ENCODE data around the gene FILIP1L.

The FILIP1L gene

DNA sequence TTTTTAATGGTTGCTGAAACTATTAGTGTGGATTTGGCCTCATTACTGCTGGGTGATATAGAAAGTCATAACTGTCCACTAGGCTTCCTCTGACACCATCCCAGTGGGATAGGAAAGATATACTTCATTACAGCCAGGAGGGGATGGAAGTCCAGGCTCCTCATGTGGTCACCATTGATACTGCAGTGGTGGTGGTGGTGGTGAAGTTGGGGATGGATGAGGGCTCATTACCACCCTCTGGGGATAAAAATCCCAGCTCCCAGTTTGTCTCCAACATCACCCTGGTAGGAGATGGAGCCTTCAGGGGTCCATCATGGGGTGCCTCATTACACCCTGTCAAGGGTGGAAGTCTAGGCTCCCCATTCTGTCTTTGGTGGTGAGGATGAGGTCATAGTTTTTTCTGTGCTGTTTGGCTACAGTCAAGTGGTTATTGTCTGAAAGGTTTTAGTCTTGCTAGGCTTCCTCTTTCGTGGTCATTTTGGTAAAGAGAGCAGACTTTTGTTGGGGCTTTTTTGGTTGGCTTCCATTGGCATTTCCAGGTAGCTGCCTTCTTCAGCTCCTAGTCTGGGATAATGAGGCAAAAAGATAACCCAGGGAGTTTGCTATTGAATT is 30.1 kb upstream of the FILIP1L start:
- H2AFZ ChIP-seq (ENCODE audit: low read depth, low read length) = no peak overlapping the region
- H3K36me3 ChIP-seq (ENCODE audit: insufficient read depth, low read length) = no peaks in the 10 kb centered on the region
- no peaks in the 10 kb centered on the region for H3K4me1 ChIP-seq (ENCODE audit: insufficient read depth, low read length)
- no peak overlapping the region for H3K4me3 ChIP-seq (ENCODE audit: low read length)
- H3K27me3 ChIP-seq (ENCODE audit: insufficient read depth, low read length) = no peaks in the 10 kb centered on the region
- no peaks in the 10 kb centered on the region for H3K9me3 ChIP-seq (ENCODE audit: low read length)

DNA sequence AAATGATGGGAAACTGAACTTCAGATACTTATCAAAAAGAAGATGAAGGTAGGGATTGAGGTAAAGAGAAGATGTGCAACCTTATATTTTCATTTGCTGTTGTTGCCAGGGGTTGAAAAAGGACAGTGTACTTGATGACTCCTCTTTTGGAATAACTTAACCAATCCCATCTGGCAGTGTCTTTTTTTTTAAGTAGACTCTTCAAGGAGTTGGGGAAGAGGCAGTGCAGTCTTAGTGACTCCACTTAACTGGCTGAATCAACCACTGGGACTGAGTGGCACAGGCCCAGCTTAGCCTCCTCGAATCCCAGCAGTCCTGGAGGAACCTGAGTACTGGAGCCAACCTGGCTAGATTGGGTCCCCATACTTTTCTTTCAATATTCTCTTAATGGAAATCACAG is 27.3 kb upstream of the FILIP1L start:
- Histone ChIP-seq H3K4me1 (ENCODE audit: insufficient read depth, low read length) (no peaks in the 10 kb centered on the region), H3K9me3 (ENCODE audit: low read length) (no peaks in the 10 kb centered on the region), H3K36me3 (ENCODE audit: insufficient read depth, low read length) (no peaks in the 10 kb centered on the region), H3K27me3 (ENCODE audit: insufficient read depth, low read length) (no peaks in the 10 kb centered on the region), H3K4me3 (ENCODE audit: low read length) (no peak overlapping the region), H2AFZ (ENCODE audit: low read depth, low read length) (no peak overlapping the region)

GRCh38 chr3:100140976-100141375 is 26.7 kb upstream of the FILIP1L start:
- Histone ChIP-seq H3K4me3 (ENCODE audit: low read length) (no peak overlapping the region), H3K27me3 (ENCODE audit: insufficient read depth, low read length) (no peaks in the 10 kb centered on the region), H3K9me3 (ENCODE audit: low read length) (no peaks in the 10 kb centered on the region), H3K4me1 (ENCODE audit: insufficient read depth, low read length) (no peaks in the 10 kb centered on the region), H2AFZ (ENCODE audit: low read depth, low read length) (no peak overlapping the region), H3K36me3 (ENCODE audit: insufficient read depth, low read length) (no peaks in the 10 kb centered on the region)

DNA sequence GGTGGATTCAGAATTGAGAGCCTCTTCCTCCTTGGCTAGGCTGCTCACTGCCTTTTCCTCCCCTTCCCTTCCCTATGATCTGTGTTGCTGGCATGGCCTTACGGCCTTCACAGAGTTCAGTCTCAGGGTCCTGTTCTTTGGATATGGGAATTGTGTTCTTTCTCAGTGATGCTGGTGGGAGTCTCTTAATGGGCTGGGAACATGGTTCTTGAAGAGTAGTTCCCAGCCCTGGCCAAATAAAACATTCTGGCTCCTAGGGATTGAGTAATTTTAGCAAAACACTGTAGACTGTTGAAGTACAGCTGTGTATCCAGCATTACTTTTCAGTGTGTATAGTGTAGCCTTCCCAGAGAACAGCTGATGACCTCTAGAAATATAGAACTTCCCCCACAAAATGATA is 22.6 kb upstream of the FILIP1L start:
- H3K4me1 ChIP-seq (ENCODE audit: insufficient read depth, low read length) = no peaks in the 10 kb centered on the region
- H3K9me3 ChIP-seq (ENCODE audit: low read length) = no peaks in the 10 kb centered on the region
- no peaks in the 10 kb centered on the region for H3K27me3 ChIP-seq (ENCODE audit: insufficient read depth, low read length)
- no peaks in the 10 kb centered on the region for H3K36me3 ChIP-seq (ENCODE audit: insufficient read depth, low read length)
- no peak overlapping the region for H2AFZ ChIP-seq (ENCODE audit: low read depth, low read length)
- H3K4me3 ChIP-seq (ENCODE audit: low read length) = no peak overlapping the region

- Histone ChIP-seq H3K36me3 (ENCODE audit: insufficient read depth, low read length) (no peaks in the 10 kb centered on the region), H3K27me3 (ENCODE audit: insufficient read depth, low read length) (no peaks in the 10 kb centered on the region), H2AFZ (ENCODE audit: low read depth, low read length) (no peak overlapping the region), H3K4me1 (ENCODE audit: insufficient read depth, low read length) (no peaks in the 10 kb centered on the region), H3K9me3 (ENCODE audit: low read length) (no peaks in the 10 kb centered on the region), H3K4me3 (ENCODE audit: low read length) (no peak overlapping the region)
Observed at GRCh38 chr3:100131241-100131640, 16.9 kb upstream of the FILIP1L start.

- H3K27me3 ChIP-seq (ENCODE audit: insufficient read depth, low read length) = no peaks in the 10 kb centered on the region
- H3K36me3 ChIP-seq (ENCODE audit: insufficient read depth, low read length) = no peaks in the 10 kb centered on the region
- H3K4me3 ChIP-seq (ENCODE audit: low read length) = no peak overlapping the region
- no peak overlapping the region for H2AFZ ChIP-seq (ENCODE audit: low read depth, low read length)
- no peaks in the 10 kb centered on the region for H3K9me3 ChIP-seq (ENCODE audit: low read length)
- no peaks in the 10 kb centered on the region for H3K4me1 ChIP-seq (ENCODE audit: insufficient read depth, low read length)
Observed at GRCh38 chr3:100129941-100130340, 15.6 kb upstream of the FILIP1L start.

GRCh38 chr3:100128565-100128964 is 14.3 kb upstream of the FILIP1L start:
- Histone ChIP-seq H3K27me3 (ENCODE audit: insufficient read depth, low read length) (no peaks in the 10 kb centered on the region), H3K36me3 (ENCODE audit: insufficient read depth, low read length) (no peaks in the 10 kb centered on the region), H3K4me3 (ENCODE audit: low read length) (no peak overlapping the region), H2AFZ (ENCODE audit: low read depth, low read length) (no peak overlapping the region), H3K9me3 (ENCODE audit: low read length) (no peaks in the 10 kb centered on the region), H3K4me1 (ENCODE audit: insufficient read depth, low read length) (peaks cover 3% of the 10 kb centered on the region)

DNA sequence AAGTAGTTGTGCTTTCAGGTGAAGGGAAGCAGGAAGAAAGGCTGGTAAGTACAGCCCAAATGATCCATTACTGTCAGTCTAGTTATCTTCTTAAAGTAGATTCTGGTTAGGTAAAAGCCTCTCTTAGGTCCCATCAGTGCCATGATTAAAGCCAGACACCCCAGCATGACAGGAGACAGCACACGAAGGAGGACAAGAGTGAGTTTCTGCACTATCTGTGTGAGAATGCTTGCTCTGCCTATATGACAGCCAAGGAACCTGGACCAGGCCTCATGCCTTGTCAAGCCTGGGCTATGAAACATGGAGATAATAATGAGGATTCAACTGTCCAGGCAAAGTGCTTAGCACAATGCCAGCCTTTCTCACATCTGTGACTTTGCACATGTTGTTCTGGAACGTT is 13.5 kb upstream of the FILIP1L start:
- H2AFZ ChIP-seq (ENCODE audit: low read depth, low read length) = no peak overlapping the region
- H3K9me3 ChIP-seq (ENCODE audit: low read length) = no peaks in the 10 kb centered on the region
- no peaks in the 10 kb centered on the region for H3K27me3 ChIP-seq (ENCODE audit: insufficient read depth, low read length)
- H3K4me3 ChIP-seq (ENCODE audit: low read length) = no peak overlapping the region
- no peaks in the 10 kb centered on the region for H3K36me3 ChIP-seq (ENCODE audit: insufficient read depth, low read length)
- peaks cover 6% of the 10 kb centered on the region for H3K4me1 ChIP-seq (ENCODE audit: insufficient read depth, low read length)

DNA sequence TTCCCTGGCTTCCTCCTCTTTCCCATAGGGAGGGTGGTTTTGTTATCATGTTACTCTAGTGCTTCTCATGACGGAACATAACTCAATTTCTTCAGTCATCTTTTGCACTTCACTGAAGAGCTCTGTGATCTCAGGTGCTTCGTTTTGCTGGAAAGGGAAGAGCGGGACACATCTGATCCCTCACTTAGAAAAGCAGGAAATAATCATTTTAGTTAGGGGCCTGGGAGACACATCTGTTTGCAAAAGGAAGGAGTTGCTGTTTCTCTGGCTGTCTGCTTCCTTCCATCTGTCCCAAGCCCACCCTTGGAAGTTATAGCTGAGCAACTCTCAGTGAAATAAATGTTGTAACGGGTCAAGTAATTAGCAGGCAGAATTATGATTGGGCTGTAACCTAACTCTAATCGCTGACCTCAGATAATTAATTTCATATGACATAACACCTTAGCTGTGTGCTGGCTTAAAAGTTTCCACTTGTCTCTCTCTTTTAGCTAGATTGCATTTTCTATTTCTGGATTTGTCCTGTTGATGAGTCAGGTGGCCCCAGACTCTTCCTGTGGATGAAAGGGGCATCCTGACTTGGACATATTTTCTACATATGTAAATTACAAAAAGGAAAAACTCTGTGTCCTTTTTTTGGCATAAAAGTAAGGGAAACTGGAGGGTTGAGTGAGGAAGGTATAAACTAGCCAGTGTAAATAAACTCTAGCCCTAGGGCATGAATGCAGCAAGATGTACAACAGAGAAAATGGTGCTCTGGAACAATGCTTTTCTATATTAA is 11.0 kb upstream of the FILIP1L start:
- Histone ChIP-seq H3K27me3 (ENCODE audit: insufficient read depth, low read length) (no peaks in the 10 kb centered on the region), H3K36me3 (ENCODE audit: insufficient read depth, low read length) (no peaks in the 10 kb centered on the region), H3K9me3 (ENCODE audit: low read length) (no peaks in the 10 kb centered on the region), H2AFZ (ENCODE audit: low read depth, low read length) (no peak overlapping the region), H3K4me3 (ENCODE audit: low read length) (no peak overlapping the region), H3K4me1 (ENCODE audit: insufficient read depth, low read length) (peaks cover 11% of the 10 kb centered on the region)

DNA sequence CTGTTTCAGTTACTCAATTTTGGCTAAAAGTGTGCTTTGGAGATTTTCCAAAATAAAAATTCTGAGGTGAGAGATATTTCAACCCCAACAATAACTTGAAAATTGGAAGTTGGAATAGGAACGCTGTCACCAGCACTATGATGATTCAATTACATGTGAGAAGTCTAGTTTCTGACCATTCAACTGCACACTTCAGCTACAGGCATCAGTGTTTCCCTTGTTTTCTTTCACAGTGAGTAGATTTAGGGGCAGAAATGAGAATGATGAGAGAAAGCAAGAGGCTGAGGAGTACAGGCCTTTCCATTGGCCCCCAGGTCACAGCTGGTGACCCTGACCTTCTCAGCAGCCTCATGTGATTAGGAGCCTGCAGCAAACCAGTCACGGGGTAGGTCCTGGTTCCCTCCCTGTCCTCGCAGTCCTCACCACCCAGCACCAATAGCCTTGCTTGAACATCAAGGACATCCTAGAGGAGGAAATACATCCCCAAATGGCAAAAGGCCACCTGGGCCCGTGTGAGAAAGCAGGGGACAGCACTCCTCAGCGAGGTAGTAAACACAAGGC is 10.0 kb upstream of the FILIP1L start:
- Histone ChIP-seq H3K36me3 (ENCODE audit: insufficient read depth, low read length) (no peaks in the 10 kb centered on the region), H3K9me3 (ENCODE audit: low read length) (no peaks in the 10 kb centered on the region), H3K27me3 (ENCODE audit: insufficient read depth, low read length) (no peaks in the 10 kb centered on the region), H3K4me3 (ENCODE audit: low read length) (no peak overlapping the region), H2AFZ (ENCODE audit: low read depth, low read length) (no peak overlapping the region), H3K4me1 (ENCODE audit: insufficient read depth, low read length) (peaks cover 11% of the 10 kb centered on the region)

DNA sequence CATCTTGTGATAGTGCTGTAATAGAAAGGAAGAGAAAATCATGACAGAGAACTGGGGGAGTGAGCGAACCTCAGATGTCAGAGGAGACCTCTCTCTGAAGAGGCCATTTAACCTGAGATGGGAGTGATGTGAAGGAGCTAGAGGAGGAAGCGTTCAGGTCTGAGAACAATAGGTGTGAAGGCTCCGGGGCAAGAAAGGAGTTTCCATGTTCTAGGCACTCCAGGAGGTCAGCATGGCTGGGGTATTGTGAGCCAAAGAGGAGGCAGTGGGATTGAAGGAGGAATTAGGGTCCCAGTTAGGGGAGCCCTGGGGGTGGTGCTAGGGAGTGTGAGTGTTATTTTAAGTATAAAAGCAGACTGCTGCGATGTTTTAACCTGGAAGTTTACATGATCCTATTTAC is 8.8 kb upstream of the FILIP1L start:
- Histone ChIP-seq H2AFZ (ENCODE audit: low read depth, low read length) (no peak overlapping the region), H3K4me3 (ENCODE audit: low read length) (no peak overlapping the region), H3K27me3 (ENCODE audit: insufficient read depth, low read length) (no peaks in the 10 kb centered on the region), H3K9me3 (ENCODE audit: low read length) (no peaks in the 10 kb centered on the region), H3K36me3 (ENCODE audit: insufficient read depth, low read length) (no peaks in the 10 kb centered on the region), H3K4me1 (ENCODE audit: insufficient read depth, low read length) (peaks cover 11% of the 10 kb centered on the region)

DNA sequence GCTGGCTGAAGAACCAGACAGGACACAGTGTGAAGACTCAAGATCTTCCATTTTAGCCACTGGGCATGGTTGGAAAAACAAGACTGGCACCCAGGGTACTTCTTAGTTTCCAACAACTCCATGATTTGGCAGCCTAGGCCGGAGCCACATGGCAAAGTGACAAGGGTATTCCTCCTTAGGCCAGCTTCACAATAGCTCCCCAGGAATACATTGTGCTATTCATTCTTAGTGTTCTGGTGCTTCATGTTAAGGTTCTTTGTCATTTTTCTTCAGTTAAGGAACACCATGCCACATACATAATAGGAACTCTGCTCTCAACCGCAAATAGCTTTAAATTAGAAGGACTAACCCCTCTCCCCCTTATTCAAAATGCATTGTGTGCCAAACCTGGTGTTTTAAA is 8.0 kb upstream of the FILIP1L start:
- no peaks in the 10 kb centered on the region for H3K9me3 ChIP-seq (ENCODE audit: low read length)
- H3K36me3 ChIP-seq (ENCODE audit: insufficient read depth, low read length) = no peaks in the 10 kb centered on the region
- H3K4me1 ChIP-seq (ENCODE audit: insufficient read depth, low read length) = peaks cover 11% of the 10 kb centered on the region
- H3K4me3 ChIP-seq (ENCODE audit: low read length) = no peak overlapping the region
- H2AFZ ChIP-seq (ENCODE audit: low read depth, low read length) = no peak overlapping the region
- H3K27me3 ChIP-seq (ENCODE audit: insufficient read depth, low read length) = no peaks in the 10 kb centered on the region

GRCh38 chr3:100120693-100121092 is 6.4 kb upstream of the FILIP1L start:
- Histone ChIP-seq H3K4me1 (ENCODE audit: insufficient read depth, low read length) (peaks cover 11% of the 10 kb centered on the region), H3K27me3 (ENCODE audit: insufficient read depth, low read length) (no peaks in the 10 kb centered on the region), H3K4me3 (ENCODE audit: low read length) (no peak overlapping the region)

More at GRCh38 chr3:100120693-100121092, 6.4 kb upstream of the FILIP1L start:
- H2AFZ ChIP-seq (ENCODE audit: low read depth, low read length) = no peak overlapping the region
- H3K36me3 ChIP-seq (ENCODE audit: insufficient read depth, low read length) = no peaks in the 10 kb centered on the region
- no peaks in the 10 kb centered on the region for H3K9me3 ChIP-seq (ENCODE audit: low read length)
